CD4-positive, CD25-positive, alpha-beta regulatory T cell (primary cell): Measurements from ENCODE around the gene PIK3R6. TPM values are rescaled to one million over a fixed set of nuclear protein-coding genes. Genes with fewer than 3 reads are reported as not detected.

Experiments used
- ATAC-seq, 2 donors: fragments of 150-1000 bp; cut with Tn5 transposase; one replicate each; pipeline ENCODE4 v1.10.0; 2021; ENCODE audit warnings: low read depth in 2 of 2, moderate number of reproducible peaks in 2 of 2, moderate library complexity in 1 of 2
- DNase-seq, 3 donors: peaks; one replicate each; pipeline versions ENCODE4 v3.0.0 to v3.0.0-alpha.2; 2012 to 2022; ENCODE audit warnings: mixed read lengths in 1 of 3
- H3K27ac ChIP-seq: one replicate; pipeline ENCODE4 v1.7.0; 2013; ENCODE audit warnings: mild to moderate bottlenecking, low read length; ENCODE audit not compliant: insufficient read depth, poor library complexity, severe bottlenecking
- H3K27me3 ChIP-seq: one replicate; pipeline ENCODE4 v1.7.0; 2013; ENCODE audit warnings: low read length; ENCODE audit not compliant: control insufficient read depth, insufficient read depth
- H3K36me3 ChIP-seq: one replicate; pipeline ENCODE4 v1.7.0; 2013; ENCODE audit warnings: mild to moderate bottlenecking, low read length, moderate library complexity; ENCODE audit not compliant: control insufficient read depth, insufficient read depth
- H3K4me1 ChIP-seq: 2 replicates; pipeline ENCODE4 v1.7.0; 2013; ENCODE audit warnings: mild to moderate bottlenecking, low read length; ENCODE audit not compliant: insufficient read depth, control insufficient read depth, poor library complexity, severe bottlenecking
- H3K4me3 ChIP-seq: one replicate; pipeline ENCODE4 v1.7.0; 2013; ENCODE audit warnings: low read depth, mild to moderate bottlenecking, low read length, moderate library complexity
- H3K9me3 ChIP-seq, 2 experiments: 1 replicate in 1 of 2; 2 replicates in 1 of 2; pipeline ENCODE4 v1.7.0; 2013; ENCODE audit warnings: low read length in 2 of 2, mild to moderate bottlenecking in 1 of 2, moderate library complexity in 1 of 2; ENCODE audit not compliant: control insufficient read depth in 2 of 2
- H3K27ac Mint-ChIP-seq, 3 donors: one replicate each; pipeline ENCODE4 v1.8.0; 2020 to 2022; ENCODE audit warnings: mild to moderate bottlenecking in 3 of 3, mixed read lengths in 3 of 3, moderate library complexity in 2 of 3
- H3K27me3 Mint-ChIP-seq: one replicate; pipeline ENCODE4 v1.8.0; 2022; ENCODE audit warnings: mild to moderate bottlenecking, mixed read lengths
- H3K36me3 Mint-ChIP-seq: one replicate; pipeline ENCODE4 v1.8.0; 2020; ENCODE audit warnings: mixed read lengths
- H3K4me1 Mint-ChIP-seq, 4 donors: one replicate each; pipeline ENCODE4 v1.8.0; 2020 to 2022; ENCODE audit warnings: mixed read lengths in 4 of 4, mild to moderate bottlenecking in 1 of 4
- H3K4me3 Mint-ChIP-seq, 4 donors: one replicate each; pipeline ENCODE4 v1.8.0; 2020 to 2022; ENCODE audit warnings: mild to moderate bottlenecking in 4 of 4, mixed read lengths in 4 of 4, moderate library complexity in 3 of 4
- H3K9me3 Mint-ChIP-seq, 7 donors: one replicate each; pipeline ENCODE4 v1.8.0; 2020 to 2022; ENCODE audit warnings: mixed read lengths in 7 of 7, mild to moderate bottlenecking in 3 of 7, moderate library complexity in 2 of 7
- polyA plus RNA-seq, 4 donors: library from polyadenylated mRNA; unstranded; fragments of 300-500 nt; fragmentation: Illumina TruSeq; gene quantifications; one replicate each; pipeline ENCODE4 v1.2.3, GENCODE V29; 2021
- total RNA-seq: library from RNA; stranded (reverse); gene quantifications from one replicate; pipeline ENCODE4 v1.2.3, GENCODE V29; 2022

Gene PIK3R6
- total and polyA plus RNA-seq, 5 donors from 2014 or later, result 1.1 TPM; not detected in 4

- Histone ChIP-seq H3K9me3 (no peaks in the 10 kb centered on the region), H3K36me3 (peaks cover 85% of the 10 kb centered on the region), H3K4me1 (peaks cover 25% of the 10 kb centered on the region), H3K4me3 (no peak overlapping the region), H3K27me3 (no peaks in the 10 kb centered on the region), H3K27ac (no peak overlapping the region)
- Mint-ChIP-seq H3K36me3 (peaks cover 36% of the 10 kb centered on the region), H3K4me3 (peak overlapping the region in 1 of 4 donors; percentile 11), H3K27me3 (no peaks in the 10 kb centered on the region), H3K9me3 (no peaks in the 10 kb centered on the region), H3K27ac (peak overlapping the region in 2 of 3 donors; percentile 71 to 75), H3K4me1 (peaks cover 11 to 36% (median 26%) of the 10 kb centered on the region in 4 donors)
- no peak for ATAC-seq
- DNase-seq, result no peak
Observed at GRCh38 chr17:8892338-8892690, 24.8 kb upstream of the PIK3R6 start.

GRCh38 chr17:8890671-8891070 lies 23.2 kb upstream of the PIK3R6 start:
- H3K4me3 Mint-ChIP-seq, result no peak overlapping the region
- H3K27ac Mint-ChIP-seq, result no peak overlapping the region
- H3K4me1 Mint-ChIP-seq, result peaks cover 9 to 20% (median 11%) of the 10 kb centered on the region in 4 donors
- peaks cover 86% of the 10 kb centered on the region for H3K36me3 ChIP-seq
- no peaks in the 10 kb centered on the region for H3K9me3 ChIP-seq
- H3K27ac ChIP-seq, result no peak overlapping the region
- H3K4me1 ChIP-seq, result peaks cover 8% of the 10 kb centered on the region
- DNase-seq, result no peak
- peaks cover 26% of the 10 kb centered on the region for H3K36me3 Mint-ChIP-seq
- H3K27me3 Mint-ChIP-seq, result no peaks in the 10 kb centered on the region
- no peaks in the 10 kb centered on the region for H3K27me3 ChIP-seq
- no peak overlapping the region for H3K4me3 ChIP-seq
- no peak for ATAC-seq
- H3K9me3 Mint-ChIP-seq, result no peaks in the 10 kb centered on the region

GRCh38 chr17:8889458-8890210 lies 22.2 kb upstream of the PIK3R6 start:
- H3K27ac Mint-ChIP-seq, result peak overlapping the region in 1 of 3 donors; percentile 14
- Histone ChIP-seq H3K36me3 (peaks cover 84% of the 10 kb centered on the region), H3K9me3 (no peaks in the 10 kb centered on the region), H3K4me3 (no peak overlapping the region), H3K27ac (no peak overlapping the region), H3K27me3 (no peaks in the 10 kb centered on the region), H3K4me1 (no peaks in the 10 kb centered on the region)
- peaks cover 17% of the 10 kb centered on the region for H3K36me3 Mint-ChIP-seq
- ATAC-seq (no peak), DNase-seq (no peak)
- no peak overlapping the region for H3K4me3 Mint-ChIP-seq
- no peaks in the 10 kb centered on the region for H3K27me3 Mint-ChIP-seq
- H3K4me1 Mint-ChIP-seq, result peaks cover 0 to 10% (median 3%) of the 10 kb centered on the region in 4 donors
- no peaks in the 10 kb centered on the region for H3K9me3 Mint-ChIP-seq

GRCh38 chr17:8888704-8889302 lies 21.3 kb upstream of the PIK3R6 start:
- Histone ChIP-seq H3K27me3 (no peaks in the 10 kb centered on the region), H3K9me3 (no peaks in the 10 kb centered on the region), H3K4me1 (no peaks in the 10 kb centered on the region), H3K27ac (no peak overlapping the region), H3K4me3 (no peak overlapping the region), H3K36me3 (peaks cover 84% of the 10 kb centered on the region)
- Mint-ChIP-seq H3K27ac (no peak overlapping the region), H3K4me3 (no peak overlapping the region), H3K27me3 (no peaks in the 10 kb centered on the region), H3K36me3 (peaks cover 21% of the 10 kb centered on the region), H3K4me1 (peaks cover 0 to 7% (median 3%) of the 10 kb centered on the region in 4 donors), H3K9me3 (no peaks in the 10 kb centered on the region)
- DNase-seq (no peak), ATAC-seq (no peak)

- Mint-ChIP-seq H3K27me3 (no peaks in the 10 kb centered on the region), H3K27ac (no peak overlapping the region), H3K36me3 (peaks cover 27% of the 10 kb centered on the region), H3K4me1 (peaks cover 0 to 7% (median 3%) of the 10 kb centered on the region in 4 donors), H3K9me3 (no peaks in the 10 kb centered on the region), H3K4me3 (no peak overlapping the region)
- Histone ChIP-seq H3K36me3 (peaks cover 84% of the 10 kb centered on the region), H3K4me1 (no peaks in the 10 kb centered on the region), H3K4me3 (no peak overlapping the region), H3K27ac (no peak overlapping the region), H3K27me3 (no peaks in the 10 kb centered on the region), H3K9me3 (no peaks in the 10 kb centered on the region)
- no peak for ATAC-seq
- no peak for DNase-seq
Observed at GRCh38 chr17:8887834-8888703, 20.6 kb upstream of the PIK3R6 start.

GRCh38 chr17:8887301-8887700 lies 19.8 kb upstream of the PIK3R6 start:
- Histone ChIP-seq H3K4me3 (no peak overlapping the region), H3K36me3 (peaks cover 83% of the 10 kb centered on the region), H3K27ac (no peak overlapping the region), H3K27me3 (no peaks in the 10 kb centered on the region), H3K9me3 (no peaks in the 10 kb centered on the region), H3K4me1 (no peaks in the 10 kb centered on the region)
- Mint-ChIP-seq H3K9me3 (no peaks in the 10 kb centered on the region), H3K4me3 (no peak overlapping the region), H3K36me3 (peaks cover 34% of the 10 kb centered on the region), H3K27me3 (no peaks in the 10 kb centered on the region), H3K4me1 (peaks cover 3 to 11% (median 3%) of the 10 kb centered on the region in 4 donors), H3K27ac (peak overlapping the region in 1 of 3 donors; percentile 51)
- DNase-seq, result no peak
- ATAC-seq, result no peak

- H3K4me3 Mint-ChIP-seq, result no peak overlapping the region
- peak overlapping the region in 2 of 3 donors; percentile 52 to 71 for H3K27ac Mint-ChIP-seq
- peaks cover 42% of the 10 kb centered on the region for H3K36me3 Mint-ChIP-seq
- H3K9me3 Mint-ChIP-seq, result no peaks in the 10 kb centered on the region
- Histone ChIP-seq H3K27me3 (no peaks in the 10 kb centered on the region), H3K4me3 (no peak overlapping the region), H3K27ac (peak overlapping the region; percentile 64), H3K4me1 (no peaks in the 10 kb centered on the region), H3K9me3 (no peaks in the 10 kb centered on the region), H3K36me3 (peaks cover 86% of the 10 kb centered on the region)
- peaks cover 0 to 7% (median 4%) of the 10 kb centered on the region in 4 donors for H3K4me1 Mint-ChIP-seq
- no peaks in the 10 kb centered on the region for H3K27me3 Mint-ChIP-seq
- DNase-seq, result peak in 1 of 3 donors; percentile 33
- ATAC-seq, result no peak
Observed at GRCh38 chr17:8885967-8886684, 18.7 kb upstream of the PIK3R6 start.
